ENCODE measurements around the gene UBAC2.

- no peak for TF ChIP-seq CTCF (conservative IDR thresholded peaks at IDR 0.05 in 1 of 2, IDR thresholded peaks at IDR 0.05 in 1 of 2; ENCODE audit: low read depth in 1 of 2, low read length in 2 of 2)
- TF ChIP-seq EZH2 (IDR thresholded peaks at IDR 0.05; ENCODE audit: low read length, missing control alignments), result no peak
Observed at GRCh38 chr13:99157046-99157445, 43.6 kb upstream of the UBAC2 start.

Measured in fibroblast of lung (primary cell).